Measurements from ENCODE around the gene KLHDC10.
"Not testable (repeated sequence)": the region's sequence is repeated elsewhere in the genome, so short reads cannot be mapped to it uniquely, and the experiment has no call there.

Gene KLHDC10

DNA sequence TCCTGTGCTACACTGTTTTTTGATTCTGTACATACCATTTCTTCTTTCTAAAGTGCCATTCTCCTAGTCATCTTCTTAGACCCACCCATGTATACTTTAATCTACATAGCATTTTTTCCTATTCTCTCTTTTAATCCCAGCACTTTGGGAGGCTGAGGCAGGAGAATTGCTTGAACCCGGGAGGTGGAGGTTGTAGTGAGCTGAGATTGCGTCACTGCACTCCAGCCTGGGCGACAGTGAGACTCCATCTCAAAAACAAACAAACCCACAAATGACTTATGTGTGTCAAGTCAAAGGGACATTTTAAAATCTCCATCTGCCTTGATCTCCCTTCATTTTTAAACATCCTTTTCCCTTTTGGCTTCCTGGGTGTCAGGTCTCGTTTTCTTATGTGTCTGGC, 13.2 kb downstream of the KLHDC10 start:
- not testable (repeated sequence) for DNase-seq

- no peak for DNase-seq
These were observed 13.9 kb downstream of the KLHDC10 start for GRCh38 chr7:130084037-130084875.

GRCh38 chr7:130085235-130085634, 14.9 kb downstream of the KLHDC10 start:
- DNase-seq, result not testable (repeated sequence)

GRCh38 chr7:130086938-130087337, 16.6 kb downstream of the KLHDC10 start:
- DNase-seq, result no peak

GRCh38 chr7:130087364-130087763, 17.0 kb downstream of the KLHDC10 start:
- no peak for DNase-seq

DNA sequence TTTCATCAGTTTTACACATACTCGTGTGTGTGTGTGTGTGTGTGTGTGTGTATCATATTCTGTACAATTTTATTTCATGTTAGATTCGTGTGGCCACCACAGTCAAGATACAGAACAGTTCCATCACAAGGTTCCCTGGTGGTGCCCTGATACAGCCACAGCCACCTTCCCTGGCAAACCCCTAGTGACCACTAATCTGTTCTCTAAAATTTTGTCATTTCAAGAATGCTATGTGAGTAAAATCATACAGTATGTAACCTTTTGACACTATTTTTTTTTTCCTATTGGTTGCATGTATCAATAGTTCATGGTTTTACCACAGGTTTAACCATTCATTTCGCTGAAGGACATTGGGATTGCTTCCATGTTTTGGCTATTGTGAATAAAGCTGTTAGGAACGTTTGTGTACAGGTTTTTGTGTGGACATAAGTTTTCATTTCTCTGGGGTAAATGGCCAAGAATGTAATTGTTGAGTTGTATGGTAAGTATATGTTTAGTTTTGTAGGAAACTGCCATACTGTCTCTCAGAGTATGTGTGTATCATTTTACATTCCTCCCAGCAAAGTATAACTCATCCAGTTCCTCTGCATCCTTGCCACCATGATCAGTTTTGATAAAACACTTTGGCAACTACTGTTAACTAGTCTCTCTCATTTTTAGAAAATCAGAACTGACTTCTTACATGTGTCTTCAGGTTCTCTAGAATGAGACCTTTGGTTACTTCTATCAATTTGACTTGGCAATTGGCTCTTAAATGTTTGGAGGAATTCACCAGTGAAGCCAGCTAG, 20.6 kb downstream of the KLHDC10 start:
- no peak for DNase-seq

GRCh38 chr7:130091999-130092398, 21.7 kb downstream of the KLHDC10 start:
- DNase-seq, result no peak

- DNase-seq, result no peak
These were observed 22.3 kb downstream of the KLHDC10 start for GRCh38 chr7:130092598-130092997.

- DNase-seq, result no peak
These were observed 25.5 kb downstream of the KLHDC10 start for GRCh38 chr7:130095812-130096211.

GRCh38 chr7:130096243-130096827, 26.0 kb downstream of the KLHDC10 start:
- no peak for DNase-seq

- DNase-seq, result no peak
These were observed 29.0 kb downstream of the KLHDC10 start for GRCh38 chr7:130099331-130099730.

DNA sequence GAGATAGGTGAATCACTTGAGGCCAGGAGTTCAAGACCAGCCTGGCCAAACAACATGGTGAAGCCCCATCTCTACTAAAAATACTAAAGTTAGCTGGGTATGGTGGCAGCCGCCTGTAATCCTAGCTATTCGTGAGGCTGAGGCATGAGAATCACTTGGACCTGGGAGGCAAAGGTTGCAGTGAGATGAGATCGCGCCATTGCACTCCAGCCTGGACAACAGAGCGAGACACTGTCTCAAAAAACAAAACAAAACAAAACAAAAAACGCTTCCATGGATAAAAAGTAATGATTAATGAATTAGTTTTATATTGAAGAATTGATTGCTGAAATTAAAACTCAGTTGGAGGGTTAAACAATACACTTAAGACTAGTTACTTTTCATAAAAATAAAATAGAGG, 32.3 kb downstream of the KLHDC10 start:
- no peak for DNase-seq

DNA sequence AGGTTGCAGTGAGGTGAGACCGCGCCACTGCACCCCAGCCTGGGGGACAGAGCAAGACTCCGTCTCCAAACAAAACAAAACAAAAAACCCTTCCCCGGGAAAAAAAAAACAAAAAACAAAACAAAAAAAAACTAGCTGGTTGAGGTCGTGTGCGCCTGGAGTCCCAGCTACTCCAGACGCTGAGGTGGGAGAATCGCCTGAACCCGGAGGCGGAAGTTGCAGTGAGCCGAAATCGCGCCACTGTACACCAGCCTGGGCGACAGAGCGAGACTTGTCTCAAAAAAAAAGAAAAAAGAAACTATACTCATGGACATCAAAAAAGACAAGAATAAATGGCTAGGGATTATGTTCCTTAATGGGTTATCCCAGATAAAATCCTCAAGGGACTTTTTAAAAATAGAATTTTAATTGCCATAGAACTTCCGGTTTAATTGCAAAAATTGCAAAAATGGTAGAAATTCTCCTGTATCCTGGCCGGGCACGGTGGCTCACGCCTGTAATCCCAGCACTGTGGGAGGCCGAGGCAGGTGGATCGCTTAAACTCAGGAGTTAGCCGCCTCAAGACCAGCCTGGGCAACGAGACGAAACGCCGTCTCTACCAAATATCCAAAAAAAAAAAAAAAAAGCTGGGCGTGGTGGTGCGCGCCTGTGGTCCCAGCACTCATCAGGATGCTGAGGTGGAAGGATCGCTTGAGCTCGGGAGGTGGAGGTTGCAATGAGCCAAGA, 37.8 kb downstream of the KLHDC10 start:
- DNase-seq, result no peak

DNA sequence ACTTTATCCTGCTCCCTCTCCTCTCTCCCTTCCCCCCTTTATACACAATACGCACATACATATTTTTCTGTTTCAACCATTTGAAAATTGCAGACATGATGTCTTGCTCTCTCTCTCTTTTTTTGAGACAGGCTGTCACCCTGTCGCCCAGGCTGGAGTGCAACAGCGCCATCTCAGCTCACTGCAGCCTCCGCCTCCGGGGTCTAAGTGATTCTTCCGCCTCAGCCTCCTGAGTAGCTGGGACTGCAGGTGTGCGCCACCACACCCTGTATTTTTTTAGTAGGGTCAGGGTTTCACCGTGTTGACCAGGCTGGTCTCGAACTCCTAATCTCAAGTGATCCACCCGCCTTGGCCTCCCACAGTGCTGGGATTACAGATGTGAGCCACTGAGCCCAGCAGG, 38.5 kb downstream of the KLHDC10 start:
- no peak for DNase-seq

DNA sequence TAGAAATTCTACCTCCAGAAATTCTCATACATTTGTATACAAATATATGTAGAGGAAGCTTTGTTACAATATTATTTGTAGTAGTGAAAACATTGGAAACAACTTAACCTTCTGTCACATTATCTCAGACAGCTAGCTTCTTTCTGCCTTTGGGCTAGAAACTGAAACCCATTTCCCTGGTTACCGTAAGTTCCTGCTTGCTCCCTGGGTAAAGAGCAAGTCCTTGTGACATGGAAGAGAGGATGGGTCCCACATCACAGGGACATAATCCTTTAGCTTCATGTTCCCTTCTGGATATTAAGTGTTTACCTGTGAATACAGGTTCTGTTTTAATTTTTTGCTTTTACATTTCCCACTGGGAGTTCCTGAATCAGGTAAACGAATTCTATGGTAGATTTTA, 41.8 kb downstream of the KLHDC10 start:
- no peak for DNase-seq

DNA sequence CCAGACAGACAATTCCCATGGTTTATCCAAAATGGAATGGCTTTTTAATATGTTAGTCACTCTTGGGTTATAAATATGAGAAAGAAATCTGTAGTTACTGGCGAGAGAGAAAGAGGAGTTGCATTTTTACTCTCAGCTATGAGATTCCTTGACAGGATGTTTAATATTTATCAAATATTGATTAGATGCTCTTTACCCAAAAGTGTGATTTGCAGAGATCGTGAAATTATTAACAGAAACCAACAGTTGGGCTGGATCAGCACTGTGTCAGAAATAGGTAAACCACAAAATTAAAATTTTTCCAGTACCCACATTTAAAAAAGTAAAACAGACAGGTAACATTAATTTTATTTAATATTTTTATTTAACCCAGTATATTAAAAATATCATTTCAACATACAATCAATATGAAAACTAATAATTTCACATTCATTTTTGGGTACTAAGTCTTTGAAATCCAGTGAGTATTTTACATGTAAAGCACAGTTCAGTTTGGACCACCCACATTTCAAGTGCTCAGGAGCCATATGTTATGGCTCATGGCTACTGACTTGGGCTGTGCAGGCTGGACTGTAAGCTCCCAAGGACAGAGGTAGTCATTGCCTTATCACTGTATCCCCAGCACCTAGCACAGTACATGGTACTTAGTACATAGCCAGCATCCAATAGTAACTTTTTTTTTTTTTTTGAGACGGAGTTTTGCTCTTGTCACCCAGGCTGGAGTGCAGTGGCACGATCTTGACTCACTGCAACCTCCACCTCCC, 42.5 kb downstream of the KLHDC10 start:
- no peak for DNase-seq

GRCh38 chr7:130113426-130113805, 43.1 kb downstream of the KLHDC10 start:
- DNase-seq, result not testable (repeated sequence)

GRCh38 chr7:130113887-130114286, 43.6 kb downstream of the KLHDC10 start:
- no peak for DNase-seq

GRCh38 chr7:130114374-130114773, 44.0 kb downstream of the KLHDC10 start:
- no peak for DNase-seq

DNA sequence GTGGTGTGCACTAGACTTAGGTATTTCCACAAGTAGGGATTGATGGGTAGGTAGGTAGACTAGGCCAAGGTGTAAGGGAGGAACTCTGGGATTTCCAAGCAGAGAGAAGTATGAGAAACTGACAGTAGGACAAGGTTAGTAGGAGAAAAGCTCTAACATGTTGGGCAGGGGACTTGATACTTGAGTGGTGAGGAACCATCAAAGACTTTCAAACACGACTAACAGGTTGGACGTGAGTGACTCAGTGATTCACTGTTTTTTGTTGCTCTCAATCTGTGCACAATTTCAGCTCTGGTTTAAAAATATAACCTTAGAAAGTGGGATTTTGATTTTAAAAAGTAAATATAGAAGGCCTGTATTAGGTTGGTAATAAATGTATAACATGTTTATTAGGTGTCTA, 44.4 kb downstream of the KLHDC10 start:
- DNase-seq, result no peak

DNA sequence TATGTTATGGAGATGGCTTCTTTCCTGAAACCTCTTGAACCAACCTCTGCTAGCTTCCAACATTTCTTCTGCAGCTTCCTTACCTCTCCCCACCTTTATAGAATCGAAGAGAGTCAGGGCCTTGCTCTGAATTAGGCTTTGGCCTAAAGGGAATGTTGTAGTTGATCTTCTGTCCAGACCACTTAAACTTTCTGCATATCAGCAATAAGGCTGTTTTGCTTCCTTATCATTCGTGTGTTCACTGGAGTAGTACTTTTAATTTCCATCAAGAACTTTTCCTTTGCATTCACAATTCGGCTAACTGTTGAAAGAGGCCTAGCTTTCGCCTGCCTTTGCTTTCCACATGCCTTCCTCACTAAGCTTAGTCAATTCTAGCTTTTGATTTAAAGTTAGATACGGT, 48.0 kb downstream of the KLHDC10 start:
- no peak for DNase-seq

- DNase-seq, result no peak
These were observed 48.5 kb downstream of the KLHDC10 start for GRCh38 chr7:130118801-130119200.
